NCI-H1092 (cell line): Measurements from ENCODE around the gene GAREM2.
"Not testable (repeated sequence)": the region's sequence is repeated elsewhere in the genome, so short reads cannot be mapped to it uniquely, and the experiment has no call there.

Experiments used
- DNase-seq: peaks from one replicate; lab custom pipeline; 2025; lab: John Stamatoyannopoulos, UW

GAREM2 gene

DNA sequence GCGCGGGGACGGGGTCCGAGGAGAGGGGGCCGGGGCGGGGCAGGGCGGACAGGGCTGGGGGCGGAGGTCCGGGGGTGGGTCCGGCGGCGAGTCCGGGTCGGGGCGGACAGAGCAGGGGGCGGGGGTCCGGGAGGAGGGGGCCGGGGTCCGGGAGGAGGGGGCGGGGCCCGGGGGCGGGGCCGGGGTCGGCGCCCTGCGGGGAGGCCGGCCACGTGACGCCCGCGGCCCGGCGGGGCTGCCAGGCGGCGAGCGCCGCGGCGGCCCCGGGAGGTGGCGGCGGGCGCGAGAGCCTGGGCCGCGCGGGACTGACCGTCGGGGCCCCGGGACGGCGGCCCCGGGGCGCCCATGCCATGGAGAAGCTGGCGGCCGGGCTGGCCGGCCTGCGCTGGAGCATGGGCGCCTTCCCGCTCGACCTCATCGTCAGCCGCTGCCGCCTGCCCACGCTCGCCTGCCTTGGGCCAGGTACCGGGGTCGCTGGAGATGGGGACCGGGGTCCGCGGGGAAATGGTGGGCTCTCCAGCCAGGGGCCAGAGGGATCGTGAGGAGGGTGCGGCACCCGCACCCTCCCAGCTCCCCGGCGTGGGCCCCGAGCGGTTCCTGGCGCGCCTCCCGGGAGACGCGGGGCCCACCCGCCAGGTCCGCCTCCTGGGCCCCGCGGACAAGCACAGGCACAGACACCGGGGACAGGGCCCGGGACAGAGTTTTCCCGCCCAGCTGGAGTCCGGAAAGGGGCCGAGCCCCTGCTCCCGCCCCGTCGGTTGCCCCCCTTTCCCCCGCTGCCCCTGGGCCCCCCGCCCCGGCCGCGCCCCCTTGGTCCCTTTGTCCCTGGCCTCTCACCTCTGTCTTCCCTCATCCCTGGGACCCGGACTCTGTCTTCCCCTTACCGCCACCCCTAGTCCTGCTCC lies at the start of gene GAREM2:
Gene GAREM2 (plus strand): TSS at position 218 of the 905 bp plus-strand sequence. CDS start 133 bp downstream, at position 351.
- DNase-seq, result no peak

DNA sequence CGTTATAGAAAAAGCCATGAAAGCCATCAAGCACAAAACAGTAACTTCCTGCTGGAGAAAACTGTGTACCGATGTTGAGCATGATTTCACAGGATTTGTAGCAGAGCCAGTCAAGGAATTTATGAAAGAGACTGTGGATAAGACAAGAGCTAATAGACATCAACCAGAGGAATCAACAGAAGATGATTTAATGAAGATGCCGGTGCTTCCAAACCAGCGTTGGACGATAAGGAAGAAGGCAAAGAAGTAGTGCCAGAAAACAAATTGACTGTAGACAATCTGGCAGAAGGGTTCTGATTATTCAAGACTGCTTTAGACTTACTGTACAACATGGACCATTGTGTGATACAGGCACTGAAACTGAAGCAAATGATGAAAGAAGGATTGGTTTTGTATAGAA lies 49.5 kb upstream of the GAREM2 start:
- DNase-seq, result no peak

DNA sequence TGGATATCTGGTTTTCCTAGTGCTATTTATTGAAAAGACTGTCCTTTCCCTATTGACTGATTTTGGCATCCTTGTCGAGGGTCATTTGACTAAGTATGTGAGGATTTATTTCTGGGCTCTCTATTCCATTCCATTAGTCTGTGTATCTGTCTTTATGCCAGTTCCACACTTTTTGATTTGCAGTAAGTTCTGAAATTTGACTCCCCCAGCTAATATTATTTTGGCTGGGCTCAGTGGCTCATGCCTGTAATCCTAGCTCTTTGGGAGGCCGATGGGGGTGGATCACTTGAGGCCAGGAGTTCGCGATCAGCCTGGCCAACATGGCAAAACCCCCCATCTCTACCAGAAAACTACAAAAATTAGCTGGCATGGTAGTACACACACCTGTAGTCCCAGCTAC lies 46.8 kb upstream of the GAREM2 start:
- no peak for DNase-seq

DNA sequence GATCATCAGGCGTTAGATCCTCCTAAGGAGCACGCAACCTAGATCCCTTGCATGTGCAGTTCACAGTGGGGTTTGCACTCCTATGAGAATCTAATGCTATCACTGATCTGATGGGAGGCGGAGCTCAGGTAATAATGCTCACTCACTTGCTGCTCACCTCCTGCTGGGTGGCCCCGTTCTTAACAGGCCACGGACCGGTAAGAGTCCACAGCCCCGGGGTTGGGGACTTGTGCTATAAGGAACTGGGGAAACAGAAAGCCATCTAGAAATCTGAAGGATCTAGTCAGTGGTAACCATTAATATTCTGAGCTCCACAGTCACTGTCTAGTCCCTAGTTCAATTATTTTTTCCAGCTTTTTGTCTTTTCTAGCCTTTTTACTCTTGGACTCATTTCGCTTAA lies 44.7 kb upstream of the GAREM2 start:
- no peak for DNase-seq

DNA sequence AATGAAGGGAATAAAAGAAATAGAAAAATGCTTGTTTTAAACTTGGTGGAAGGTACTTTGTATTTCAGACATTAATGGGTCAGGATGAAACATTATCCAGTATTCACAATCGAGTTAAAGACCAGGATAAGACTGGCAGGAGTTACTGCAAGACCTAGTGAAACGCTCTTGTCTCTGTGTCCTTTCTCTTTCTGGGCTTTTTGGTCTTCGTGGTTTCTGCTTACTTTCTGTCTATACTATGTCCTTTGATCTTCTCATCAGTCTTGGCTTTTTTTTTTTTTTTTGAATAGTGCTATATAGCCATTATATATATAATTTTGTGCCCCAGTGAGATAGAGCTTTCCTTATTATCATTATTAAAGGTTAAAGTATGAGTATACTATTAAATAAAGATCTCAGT lies 42.1 kb upstream of the GAREM2 start:
- DNase-seq, result no peak

DNA sequence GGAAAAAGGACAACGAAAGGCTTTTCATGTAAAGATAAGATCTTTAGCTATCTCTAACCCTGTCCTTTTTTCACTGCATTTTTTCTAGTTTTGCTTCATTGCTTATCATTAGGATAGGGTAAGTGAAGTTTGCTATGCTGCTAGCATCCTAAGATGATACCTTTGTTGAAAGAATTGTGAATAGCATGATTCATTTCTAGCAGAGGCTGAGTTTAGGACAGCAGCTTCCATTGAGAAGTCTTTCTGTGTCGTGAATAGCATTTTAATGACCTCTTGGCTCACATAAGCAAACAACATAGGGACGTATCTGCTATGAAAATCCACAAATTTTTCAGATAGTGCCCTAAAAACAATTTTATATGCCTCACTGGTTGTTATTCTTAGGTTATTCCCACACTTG lies 36.4 kb upstream of the GAREM2 start:
- no peak for DNase-seq

DNA sequence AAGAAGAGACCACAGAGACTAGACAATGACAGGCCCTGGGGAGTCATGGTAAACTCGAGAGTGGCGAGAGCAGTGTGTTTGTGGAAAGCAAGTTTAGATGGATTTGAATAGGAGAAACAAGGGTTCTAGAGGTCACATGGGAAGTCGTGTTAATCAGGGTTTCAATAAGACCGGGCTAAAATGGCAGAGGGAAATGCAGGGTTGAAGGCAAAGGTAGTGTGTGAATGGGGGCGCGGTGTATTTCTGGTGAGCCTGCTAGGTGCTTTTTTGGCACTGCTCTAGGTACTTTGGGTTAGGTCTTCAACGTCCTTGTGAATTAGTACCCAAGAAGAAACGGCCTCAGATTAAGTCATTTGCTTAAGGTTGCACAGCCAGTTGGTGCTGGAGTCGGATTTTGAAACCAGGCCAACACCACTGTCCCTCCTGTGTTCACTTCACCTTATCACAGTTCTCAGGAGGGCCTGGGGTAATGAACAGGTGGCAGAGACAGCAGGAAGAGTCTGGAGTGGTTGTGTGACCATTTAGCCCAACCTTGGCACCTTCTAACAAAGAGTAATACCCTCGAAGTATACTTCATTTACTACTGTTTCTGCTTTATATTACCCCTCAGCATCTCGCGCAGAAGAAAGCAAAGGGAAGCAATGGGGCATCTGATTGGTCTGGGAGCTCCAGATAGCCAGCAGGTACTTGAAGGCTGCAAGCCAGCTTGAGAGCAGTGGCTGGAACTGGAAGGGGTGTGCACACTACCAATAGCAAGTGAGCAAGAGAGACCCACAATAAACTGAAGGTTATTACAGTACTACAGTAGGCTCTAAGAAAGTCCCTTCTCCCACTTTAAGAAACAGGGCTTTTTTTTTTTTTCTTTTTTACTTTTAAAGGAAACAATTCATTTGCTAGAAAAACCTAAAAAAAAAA lies 33.4 kb upstream of the GAREM2 start:
- DNase-seq, result no peak

DNA sequence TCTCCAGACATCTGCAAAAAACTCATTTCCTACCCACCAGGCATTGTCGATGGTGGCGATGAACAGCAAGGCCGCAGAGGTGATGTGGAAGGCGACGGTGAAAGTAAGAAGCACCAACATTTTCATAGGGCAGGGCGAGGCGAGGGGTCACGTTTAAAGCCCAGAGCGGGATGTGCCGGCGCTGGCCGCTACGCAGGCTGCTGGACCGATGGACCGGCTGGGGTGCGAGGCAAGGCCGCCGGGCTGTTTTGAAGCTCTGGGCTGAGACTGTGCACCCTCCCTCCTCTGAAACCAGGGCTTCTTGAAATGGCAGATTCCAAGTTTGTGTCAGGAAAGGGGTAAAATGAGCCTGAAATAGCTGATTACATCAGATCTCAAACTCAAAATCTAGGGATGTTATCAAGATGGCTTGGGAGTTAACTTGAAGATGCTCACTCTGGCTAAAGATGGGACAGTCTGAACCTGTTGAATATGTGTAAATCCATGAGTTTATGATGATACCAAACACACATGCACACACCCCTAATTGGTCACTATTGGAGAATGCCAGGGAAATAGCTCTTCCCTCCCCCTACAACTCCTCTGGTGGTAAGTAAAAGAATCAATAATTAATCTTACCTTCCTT lies 31.6 kb upstream of the GAREM2 start:
- DNase-seq, result no peak

DNA sequence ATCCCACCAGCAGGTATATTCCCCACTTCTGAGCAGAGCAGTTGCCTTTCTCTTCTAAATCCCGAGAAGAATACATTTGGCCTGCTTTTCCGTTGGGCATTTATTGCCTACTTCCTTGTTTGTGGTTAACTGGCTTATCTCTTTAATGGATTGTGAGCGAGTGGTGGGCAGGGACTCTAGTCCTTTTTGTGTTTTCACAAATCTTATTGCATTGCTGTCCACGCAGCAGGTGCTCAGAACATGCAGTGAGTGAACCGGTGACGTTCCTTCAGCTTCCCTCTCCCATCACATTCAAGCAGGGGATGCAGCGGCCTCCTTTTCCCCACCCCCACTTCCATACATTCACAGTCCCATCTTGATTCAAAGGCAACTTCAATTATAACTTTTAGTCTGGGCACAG lies 28.9 kb upstream of the GAREM2 start:
- no peak for DNase-seq

DNA sequence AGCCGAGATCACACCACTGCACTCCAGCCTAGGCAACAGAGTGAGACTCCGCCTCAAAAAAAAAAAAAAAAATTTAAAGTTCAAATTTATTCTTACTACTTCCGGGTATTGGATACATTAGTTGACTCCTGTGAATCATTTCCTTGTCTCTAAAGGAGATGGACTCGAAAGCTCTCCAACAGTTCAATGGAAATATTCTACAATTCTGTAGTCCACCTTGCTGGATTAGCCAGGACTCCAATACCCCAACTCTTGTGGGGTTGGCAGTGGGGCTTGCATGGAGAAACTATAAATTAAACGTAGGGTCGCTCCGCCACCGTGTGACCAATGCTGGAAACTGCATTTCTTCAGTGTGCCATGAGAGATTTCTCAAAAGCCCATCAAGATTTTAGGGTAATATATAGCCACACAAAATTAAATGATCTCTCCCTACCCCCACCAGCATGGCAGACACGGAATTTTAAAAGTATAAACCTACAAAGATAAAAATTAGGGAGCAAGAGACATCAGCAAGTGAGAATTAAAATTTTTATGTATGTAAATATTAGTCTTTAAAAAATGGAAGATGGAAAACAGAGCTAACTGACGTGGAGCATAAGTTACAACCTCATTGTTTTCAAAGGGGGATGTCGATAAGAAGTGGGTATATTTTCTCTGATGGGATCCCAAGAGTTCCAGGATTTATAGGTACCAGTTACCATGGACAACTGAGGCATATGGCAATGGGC lies 27.8 kb upstream of the GAREM2 start:
- peak; percentile 36 for DNase-seq

DNA sequence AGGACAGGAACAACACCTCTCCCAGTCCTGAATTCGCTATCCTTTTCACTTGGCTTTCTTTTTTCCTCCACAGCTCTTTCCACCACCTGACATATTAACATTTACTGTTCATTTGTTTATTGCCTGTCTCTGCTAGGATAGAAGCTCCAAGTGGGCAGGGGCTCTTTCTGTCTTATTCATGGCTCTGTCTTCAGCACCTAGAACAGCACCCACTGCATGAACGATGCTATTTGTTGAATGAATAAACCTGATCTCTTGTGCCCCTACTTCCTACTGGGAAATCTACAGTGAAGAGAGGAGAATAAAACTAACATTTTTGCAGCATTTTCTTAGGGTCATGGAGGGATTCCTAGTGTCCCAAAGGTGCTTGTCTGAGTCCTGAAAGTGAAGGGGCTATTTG lies 24.4 kb upstream of the GAREM2 start:
- no peak for DNase-seq

DNA sequence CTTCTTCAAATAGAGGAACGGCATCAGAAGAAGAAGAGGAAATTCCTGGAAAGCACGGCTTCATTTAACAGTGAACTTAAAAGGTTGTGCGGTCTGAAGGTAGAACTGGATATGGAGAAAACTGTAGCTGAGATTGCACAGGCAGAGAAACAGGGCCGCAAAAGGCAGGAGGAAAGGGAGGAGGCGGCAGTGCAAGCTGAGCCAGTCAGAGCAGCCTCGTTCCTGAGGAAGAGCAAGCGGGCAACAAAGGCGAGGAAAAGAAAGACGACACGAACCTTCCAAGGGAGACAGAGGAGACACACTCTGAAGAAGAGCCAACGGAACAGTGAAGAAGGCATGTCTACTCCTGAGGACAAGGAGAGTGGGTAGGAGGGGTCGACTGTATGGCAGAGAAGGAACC lies 22.6 kb upstream of the GAREM2 start:
- no peak for DNase-seq

DNA sequence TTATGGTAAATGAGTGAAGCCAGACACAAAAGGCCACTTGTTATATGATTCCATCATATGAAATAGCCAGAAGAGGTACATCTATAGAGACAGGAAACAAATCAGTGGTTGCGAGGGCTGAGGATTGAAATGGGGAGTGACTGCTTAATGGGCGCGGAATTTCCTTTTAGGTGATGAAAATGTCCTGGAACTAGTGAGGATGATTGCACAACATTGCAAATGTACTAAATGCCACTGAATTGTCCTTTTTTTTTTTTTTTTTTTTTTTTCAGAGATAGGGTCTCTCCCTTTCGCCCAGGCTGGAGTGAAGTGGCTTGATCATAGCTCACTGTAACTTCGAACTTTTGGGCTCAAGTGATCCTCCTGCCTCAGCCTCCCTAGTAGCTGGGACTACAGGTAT lies 15.3 kb upstream of the GAREM2 start:
- DNase-seq, result no peak

DNA sequence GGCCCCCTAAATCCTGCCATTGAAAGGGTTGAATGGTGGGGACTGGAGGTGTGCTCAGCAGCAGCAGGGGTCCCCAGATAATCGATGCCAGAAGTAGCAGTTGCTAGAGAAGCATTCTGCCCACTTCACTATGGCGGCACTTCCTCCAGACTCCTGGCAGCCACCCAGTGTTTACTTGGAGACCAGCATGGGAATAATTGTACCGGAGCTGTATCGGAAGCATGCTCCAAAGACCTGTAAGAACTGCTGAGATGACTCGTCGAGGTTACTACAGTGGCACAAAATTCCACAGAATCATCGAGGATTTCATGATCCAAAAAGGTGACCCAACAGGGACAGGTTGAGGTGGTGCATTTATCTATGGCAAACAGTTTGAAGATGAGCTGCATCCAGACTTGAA lies 11.0 kb upstream of the GAREM2 start:
- DNase-seq, result no peak

DNA sequence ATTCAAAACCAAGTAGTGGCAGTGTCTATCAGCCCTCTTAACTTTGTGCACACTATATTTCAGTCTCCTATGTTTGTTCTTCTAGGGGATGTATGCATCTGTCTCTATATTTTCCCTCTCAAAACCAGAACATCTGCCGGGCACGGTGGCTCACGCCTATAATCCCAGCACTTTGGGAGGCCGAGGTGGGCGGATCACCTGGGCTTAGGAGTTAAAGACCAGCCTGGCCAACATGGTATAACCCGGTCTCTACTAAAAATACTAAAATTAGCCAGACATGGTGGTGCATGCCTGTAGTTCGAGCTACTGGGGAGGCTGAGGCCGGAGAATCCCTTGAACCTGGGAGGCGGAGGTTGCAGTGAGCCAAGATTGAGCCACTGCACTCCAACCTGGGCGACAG lies 9.9 kb upstream of the GAREM2 start:
- no peak for DNase-seq

DNA sequence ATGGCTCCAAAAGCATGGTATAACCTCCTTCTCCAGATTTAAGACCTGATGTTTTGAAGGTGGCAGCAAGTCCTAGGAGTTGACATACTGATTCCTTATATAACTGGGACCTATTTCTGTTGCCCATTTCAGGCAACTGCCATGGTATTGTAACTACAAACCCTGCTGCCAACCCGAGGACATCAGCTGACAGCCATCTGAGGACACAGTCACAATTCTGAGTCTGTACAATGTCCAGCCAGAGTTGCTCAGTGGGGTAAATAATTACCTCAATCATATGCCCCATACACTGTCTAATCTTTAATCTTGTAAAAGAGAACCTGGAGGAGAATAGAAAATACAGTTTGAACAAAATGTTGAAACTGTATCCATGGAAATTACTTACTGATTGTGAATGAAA lies 8.7 kb upstream of the GAREM2 start:
- DNase-seq, result no peak

DNA sequence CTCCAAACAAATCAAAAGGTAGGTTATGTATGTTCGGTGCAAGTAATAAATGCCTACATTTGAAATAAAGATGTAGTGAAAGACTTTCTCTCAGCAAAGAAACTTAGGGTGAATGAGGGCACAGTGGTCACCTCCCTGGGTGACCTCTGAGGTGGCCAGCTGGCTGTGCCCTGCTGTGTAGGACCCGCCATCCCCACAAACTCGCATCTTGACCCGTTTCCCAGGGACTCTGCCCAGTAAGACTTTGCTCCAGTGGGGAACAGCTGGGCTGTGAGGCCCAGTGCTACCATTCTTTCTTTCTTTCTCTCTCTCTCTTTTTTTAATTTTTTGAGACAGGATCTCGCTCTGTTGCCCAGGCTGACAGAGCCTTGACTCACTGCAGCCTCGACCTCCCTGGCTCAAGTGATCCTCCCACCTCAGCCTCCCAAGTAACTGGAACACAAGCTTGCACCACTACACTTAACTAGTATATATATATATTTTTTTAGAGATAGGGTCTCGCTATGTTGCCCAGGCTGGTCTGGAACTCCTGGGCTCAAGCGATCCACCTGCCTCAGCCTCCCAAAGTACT lies 8.2 kb upstream of the GAREM2 start:
- no peak for DNase-seq

DNA sequence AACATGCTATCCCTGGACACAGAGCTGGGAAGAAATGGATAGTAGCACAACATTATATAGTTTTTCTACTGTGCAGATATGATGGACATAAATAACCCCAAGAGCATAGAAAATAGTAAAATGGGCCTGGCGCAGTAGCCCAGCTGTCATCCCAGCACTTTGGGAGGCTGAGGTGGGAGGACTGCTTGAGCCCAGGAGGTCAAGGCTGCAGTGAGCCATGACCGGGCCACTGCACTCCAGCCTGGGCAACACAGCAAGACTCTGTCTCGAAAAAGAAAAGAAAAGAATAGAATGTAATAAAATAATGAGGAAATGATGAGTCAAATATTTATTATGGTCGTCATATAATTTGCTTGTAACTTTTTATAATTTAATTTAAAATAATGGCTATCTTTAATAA lies 7.5 kb upstream of the GAREM2 start:
- DNase-seq, result no peak

DNA sequence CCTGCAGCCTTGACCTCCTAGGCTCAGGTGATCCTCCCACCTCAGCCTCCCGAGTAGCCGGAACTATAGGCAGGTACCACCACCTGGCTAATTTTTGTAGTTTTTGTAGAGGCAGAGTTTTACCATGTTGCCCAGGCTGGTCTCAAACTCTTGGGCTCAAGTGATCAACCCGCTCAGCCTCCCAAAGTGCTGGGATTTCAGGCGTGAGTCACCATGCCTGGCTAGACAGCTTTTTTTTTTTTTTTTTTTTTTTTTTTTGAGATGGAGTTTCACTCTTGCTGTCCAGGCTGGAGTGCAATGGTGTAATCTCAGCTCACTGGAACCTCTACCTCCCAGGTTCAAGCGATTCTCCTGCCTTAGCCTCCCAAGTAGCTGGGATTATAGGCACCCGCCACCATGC lies 6.3 kb upstream of the GAREM2 start:
- DNase-seq, result not testable (repeated sequence)

DNA sequence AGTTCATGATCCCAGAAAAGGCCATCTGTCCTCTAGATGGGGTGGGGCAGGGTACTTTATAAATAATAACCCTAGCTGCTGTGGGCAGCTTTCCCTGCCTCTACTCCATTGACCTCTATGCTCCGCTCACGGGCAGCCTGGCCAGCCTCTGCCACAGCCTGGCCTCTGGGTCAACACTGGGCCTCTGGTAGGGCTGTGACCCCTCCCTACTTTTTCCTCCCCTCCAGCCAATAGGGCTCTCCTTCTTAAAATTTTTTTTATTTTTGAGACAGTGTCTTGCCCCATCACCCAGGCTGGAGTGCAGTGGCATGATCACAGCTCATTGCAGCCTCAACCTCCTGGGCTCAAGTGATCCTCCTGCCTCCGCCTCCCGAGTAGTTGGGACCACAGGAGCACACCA lies 4.1 kb upstream of the GAREM2 start:
- DNase-seq, result no peak

DNA sequence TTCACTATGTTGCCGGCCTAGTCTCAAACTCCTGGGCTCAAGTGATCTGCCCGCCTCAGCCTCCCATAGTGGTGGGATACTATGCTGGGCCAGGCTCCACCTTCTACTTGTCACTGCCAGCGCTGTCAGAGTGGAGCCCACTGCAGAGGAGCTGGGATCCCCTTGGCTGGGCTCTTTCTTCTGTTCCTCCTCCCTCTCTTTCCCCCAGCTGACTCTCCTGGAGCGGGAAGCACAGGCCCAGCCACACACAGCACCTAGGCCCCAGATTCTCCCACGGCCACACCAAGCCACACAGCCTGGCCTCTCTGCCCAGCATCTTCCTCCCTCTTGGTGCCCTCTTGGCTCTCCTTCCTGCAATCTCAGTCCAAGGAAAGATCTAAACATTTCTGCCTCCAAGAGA lies 3.7 kb upstream of the GAREM2 start:
- DNase-seq, result no peak
